HTR-8/SVneo (cell line): Measurements from ENCODE around the gene CFAP92.

Experiments used
- DNase-seq: peaks from one replicate; pipeline ENCODE4 v3.0.0; 2011; ENCODE audit warnings: low spot score, mixed read lengths; ENCODE audit not compliant: insufficient read length
- FAIRE-seq: peaks from 2 replicates; lab custom pipeline; 2011; peaks lifted over from hg19 to GRCh38; lab: Jason Lieb, UNC

Gene CFAP92

GRCh38 chr3:128992926-128993460, 883 bp downstream of the CFAP92 start:
- FAIRE-seq (no peak), DNase-seq (no peak)

DNA sequence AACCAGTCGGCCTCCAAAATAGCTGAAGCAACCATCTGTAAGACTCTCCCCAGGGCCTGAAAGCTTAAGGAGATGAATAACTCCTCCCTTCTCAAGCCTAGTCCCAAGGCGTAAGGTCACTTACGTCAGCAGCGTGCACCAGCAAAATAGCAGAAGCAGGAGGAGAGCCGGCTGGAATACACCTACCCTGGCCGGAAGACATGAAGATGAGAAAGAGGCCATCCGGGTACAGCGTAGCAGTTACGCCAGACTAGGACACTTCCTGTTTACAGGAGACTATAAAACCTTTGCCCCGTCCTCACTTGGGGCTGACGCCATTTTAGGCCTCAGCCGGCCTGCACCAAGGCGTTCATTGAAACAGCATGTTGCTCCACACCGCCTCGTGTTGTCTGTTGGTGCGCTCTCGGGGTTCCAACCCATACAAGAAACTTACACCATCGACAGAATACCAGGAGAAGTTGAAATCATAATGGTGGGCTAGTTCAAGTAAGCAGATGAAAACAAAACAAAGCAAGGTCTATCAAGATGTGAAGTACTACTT, 2.5 kb downstream of the CFAP92 start:
- no peak for FAIRE-seq

DNA sequence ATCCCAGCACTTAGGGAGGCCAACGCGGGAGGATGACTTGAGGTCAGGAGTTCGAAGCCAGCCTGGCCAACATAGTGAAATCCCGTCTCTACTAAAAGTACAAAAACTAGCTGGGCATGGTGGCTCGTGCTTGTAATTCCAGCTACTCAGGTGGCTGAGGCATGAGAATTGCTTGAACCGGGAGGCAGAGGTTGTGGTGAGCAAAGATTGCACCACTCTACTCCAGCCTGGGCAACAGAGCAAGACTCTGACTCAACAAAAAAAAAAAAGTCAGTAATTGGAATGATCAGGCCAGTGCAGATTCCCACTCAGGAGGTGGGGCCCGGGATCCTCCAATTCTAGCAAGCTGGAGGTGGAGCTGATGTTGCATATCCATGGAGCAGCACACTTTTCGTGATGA, 5.6 kb downstream of the CFAP92 start:
- no peak for FAIRE-seq

More for the DNA sequence above, 2.5 kb downstream of the CFAP92 start:
- DNase-seq, result no peak

GRCh38 chr3:128987302-128988100, 6.4 kb downstream of the CFAP92 start:
- FAIRE-seq (no peak), DNase-seq (no peak)

More for the DNA sequence above, 5.6 kb downstream of the CFAP92 start:
- DNase-seq, result no peak

DNA sequence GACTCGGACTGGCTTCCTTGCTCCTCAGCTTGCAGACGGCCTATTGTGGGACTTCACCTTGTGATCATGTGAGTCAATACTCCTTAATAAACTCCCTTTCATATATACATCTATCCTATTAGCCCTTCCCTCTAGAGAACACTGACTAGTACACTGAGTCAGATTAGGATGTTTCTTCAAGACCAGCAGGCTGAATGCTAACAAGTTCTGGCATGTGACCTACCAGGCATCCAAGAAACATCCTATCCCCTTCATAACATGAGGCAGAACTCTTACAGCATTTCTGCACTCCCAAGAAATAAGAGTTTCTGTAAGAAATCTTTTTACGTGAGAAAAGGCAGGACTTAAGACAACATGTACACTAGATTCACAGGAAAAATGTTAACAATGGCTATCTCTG, 9.3 kb downstream of the CFAP92 start:
- no peak for FAIRE-seq
- no peak for DNase-seq

DNA sequence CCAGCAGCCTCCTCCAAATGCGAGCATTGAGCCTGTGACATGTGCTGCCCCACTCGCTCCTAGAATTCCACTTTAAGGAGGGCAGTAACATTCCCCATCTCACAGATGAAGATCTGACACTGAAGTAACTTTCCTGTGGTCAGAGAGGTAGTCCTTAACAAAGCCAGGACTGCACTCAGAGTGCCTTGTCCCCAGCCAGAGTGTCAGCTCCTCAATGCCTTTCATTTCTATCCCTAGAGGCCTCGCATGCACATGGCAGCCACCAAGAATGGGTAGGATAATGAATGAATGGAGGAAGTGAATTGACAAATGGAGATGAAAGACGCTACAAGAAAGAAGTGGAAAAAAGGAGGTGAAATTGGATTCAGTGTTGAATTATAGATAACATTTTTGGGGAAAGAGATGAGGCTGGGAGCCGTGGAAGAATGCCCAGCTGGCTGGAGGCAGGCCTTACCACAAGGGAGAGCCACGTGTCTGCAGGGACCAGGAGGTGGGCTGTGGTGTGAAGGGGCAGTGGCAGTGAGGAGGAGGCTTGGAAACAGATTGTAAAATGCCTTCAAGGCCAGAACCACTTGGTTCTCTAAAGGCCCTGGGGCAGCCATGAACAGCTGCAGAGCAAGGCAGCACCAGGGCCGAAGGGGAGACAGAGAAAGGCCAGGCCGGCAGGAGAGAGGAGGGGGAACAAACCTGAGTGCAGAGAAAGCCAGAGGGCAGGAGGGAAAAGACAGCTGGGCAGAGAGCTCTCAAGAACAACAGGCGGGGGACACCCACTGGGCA, 10.4 kb downstream of the CFAP92 start:
- no peak for FAIRE-seq
- DNase-seq, result no peak

DNA sequence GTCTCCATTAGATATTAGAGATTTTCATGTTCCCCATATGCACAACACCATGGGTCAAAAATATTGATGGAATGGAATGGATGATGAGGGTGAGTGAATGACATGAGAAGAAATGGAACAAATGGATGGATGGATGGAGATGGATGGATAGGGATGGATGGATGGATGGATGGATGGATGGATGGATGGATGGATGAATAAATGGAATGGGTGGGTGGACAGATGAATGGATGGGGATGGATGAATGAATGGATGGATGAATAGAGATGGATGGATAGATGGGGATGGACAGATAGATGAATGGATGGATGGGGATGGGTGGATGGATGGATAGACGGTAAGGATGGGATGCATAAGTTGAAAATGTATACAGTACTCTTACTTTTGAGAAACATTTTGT, 18.6 kb downstream of the CFAP92 start:
- FAIRE-seq, result no peak
- DNase-seq, result no peak

- FAIRE-seq (no peak), DNase-seq (no peak)
Observed at GRCh38 chr3:128973988-128974564, 19.8 kb downstream of the CFAP92 start.

GRCh38 chr3:128971421-128972100, 22.3 kb downstream of the CFAP92 start:
- FAIRE-seq, result peak; percentile 23
- no peak for DNase-seq

- FAIRE-seq (no peak), DNase-seq (no peak)
Observed at GRCh38 chr3:128970740-128971047, 23.2 kb downstream of the CFAP92 start.

DNA sequence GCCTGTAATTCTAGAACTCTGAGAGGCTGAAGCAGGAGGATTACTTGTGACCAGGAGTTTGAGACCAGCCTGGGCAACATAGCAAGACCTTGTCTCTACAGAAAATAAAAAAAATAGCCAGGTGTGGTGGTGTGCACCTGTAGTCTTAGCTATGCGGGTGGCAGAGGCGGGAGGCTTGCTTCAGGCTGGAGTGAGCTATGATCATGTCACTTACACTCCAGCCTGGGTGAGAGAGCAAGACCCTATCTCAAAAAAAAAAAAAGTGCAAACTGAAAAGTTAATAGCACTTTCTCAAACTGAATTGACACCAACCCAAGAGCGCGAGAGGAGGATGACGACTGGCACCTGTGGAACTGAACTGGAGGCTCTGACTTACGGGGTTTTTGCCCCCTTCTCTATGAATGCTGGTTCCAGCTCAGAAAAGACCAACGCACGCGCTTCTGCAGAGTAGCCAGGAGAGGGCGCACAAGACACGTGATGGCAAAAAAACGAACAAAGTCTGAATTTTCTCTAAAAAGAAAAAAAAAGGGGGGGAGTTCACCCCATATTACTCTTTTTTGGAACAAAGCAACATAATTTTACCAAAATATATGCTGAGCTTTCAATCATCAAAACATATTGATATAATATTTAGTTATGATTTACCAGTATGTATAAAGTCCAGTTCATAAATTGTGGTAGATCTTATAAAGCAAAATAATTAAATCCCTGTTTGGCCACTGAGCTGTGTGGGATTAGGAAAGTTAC, 23.7 kb downstream of the CFAP92 start:
- peak; percentile 43 for DNase-seq
- no peak for FAIRE-seq

DNA sequence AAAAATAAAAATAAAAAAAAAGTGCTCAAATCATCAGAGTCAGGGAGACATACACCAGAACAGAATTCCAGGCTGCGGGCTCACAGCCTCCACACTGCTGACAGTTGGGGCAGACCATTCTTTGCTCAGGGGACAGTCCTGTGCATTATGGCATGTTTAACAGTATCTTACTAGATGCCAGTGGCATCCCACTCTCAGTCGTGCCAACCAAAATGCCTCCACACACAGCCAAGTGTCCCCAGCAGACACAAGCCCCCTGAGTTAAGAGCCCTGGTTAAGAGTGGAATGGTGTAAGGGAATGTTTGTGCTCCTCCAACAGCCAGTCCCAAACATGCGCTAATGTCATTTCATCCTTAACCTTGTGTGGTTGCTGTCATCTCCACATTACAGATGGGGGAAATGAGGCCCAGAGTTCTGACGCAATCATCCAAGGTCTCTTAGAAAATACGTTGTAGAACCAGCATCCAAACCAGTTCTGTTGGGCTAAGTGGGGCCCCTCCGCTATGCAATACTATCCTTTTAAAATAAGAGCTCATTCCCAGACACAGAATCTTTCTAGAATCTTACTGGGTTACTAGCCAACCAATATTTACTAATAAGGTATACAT, 26.0 kb downstream of the CFAP92 start:
- DNase-seq, result no peak
- no peak for FAIRE-seq

DNA sequence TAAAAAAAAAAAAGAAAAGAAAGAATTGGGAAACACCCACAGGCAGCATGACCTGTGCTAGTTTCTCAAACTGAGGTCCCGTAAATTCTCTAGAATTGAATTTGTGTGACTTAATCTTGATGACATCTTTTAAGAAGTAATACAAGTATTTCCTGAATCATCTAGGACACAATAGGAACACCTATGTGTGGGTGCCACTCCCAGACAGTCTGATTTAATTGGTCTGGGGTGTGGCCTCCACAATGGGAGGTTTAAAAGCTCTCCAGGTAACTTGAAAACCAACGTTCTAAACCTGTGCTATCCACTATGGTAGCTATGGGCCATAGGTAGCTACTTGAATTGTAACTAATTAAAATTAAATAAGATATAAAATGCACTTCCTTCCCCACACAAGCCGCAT, 28.1 kb downstream of the CFAP92 start:
- DNase-seq (no peak), FAIRE-seq (no peak)

DNA sequence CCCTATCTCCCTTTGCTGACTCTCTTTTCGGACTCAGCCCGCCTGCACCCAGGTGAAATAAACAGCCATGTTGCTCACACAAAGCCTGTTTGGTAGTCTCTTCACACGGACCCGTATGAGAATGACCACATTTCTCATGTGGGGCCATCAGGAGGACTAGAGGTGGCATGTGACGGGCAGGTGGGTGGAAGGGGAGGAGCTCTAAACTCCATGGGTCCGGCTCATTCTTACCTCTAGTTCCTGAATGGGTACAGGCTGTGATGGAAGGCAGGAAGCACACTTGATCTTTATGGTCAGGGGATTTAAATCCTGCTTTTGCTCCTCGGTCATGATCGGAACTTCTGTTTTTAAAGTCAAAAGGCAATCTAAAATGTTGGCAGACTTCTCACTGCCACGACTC, 28.6 kb downstream of the CFAP92 start:
- DNase-seq, result no peak
- no peak for FAIRE-seq

GRCh38 chr3:128956440-128956839, 37.4 kb downstream of the CFAP92 start:
- no peak for FAIRE-seq
- DNase-seq, result no peak

DNA sequence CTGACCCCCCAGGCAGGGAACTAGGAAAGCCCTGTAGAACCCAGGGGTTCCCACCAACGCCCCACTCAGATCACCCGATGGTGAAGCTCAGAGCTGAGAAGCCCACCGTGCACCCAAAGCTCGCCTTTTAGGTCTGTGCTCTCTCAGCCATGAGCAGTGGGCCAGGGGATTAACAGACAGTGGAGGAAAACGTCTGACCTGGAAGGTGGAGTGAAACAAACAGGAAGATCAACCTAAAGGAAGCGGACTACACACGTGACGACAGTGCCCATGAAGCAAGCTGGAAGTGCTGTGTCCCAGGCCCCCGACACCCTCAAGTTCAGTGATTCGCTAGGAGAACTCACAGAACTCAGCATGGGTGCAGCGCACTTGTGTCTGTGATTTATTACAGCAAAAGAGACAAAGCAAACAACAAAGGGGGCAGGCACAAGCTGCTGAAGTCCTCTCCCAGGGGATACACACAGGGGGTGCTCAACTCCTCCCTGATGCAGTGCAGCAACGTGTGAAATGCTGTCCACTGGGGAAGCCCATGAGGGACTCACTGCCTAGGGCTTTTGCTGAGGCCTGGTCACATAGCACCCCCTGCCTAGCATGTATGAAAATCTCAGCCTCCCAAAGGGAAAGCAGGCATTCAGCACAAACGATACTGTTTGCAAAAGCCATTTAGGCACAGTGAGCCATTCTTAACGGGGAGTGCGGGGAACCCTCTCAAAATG, 43.5 kb downstream of the CFAP92 start:
- FAIRE-seq, result no peak
- no peak for DNase-seq

DNA sequence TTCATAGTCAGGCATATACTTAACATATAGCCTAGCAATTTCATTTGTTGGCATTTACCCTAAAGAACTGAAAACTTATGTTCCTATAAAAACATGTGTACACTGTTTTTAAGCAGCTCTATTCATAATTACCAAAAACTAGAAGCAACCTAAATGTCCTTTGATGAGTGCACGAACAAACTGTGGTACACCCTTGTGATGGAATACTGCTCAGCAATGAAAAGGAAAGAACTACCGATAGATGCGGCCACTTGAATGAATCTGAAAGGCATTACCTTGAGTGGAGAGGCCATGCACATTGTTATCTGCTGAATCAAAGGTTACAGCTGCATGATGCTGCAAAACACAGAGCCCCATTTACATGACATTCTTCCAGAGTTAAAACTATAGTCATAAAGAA, 44.7 kb downstream of the CFAP92 start:
- FAIRE-seq, result no peak
- no peak for DNase-seq

GRCh38 chr3:128946411-128946810, 47.5 kb downstream of the CFAP92 start:
- FAIRE-seq, result no peak
- DNase-seq, result no peak

- no peak for FAIRE-seq
- no peak for DNase-seq
Observed at GRCh38 chr3:128945878-128946175, 48.0 kb downstream of the CFAP92 start.
